Activated CD4-positive, alpha-beta T cell treated with anti-CD3 and anti-CD28 coated beads, Interleukin-2, amount 50 U/mL, for 48 hours (primary cell): Measurements from ENCODE around the gene AS3MT.
A peak's percentile ranks its signal among the peaks of the same experiment; 100 is the strongest.
"Not testable (repeated sequence)": the region's sequence is repeated elsewhere in the genome, so short reads cannot be mapped to it uniquely, and the experiment has no call there.

ENCODE experiments used
- DNase-seq, 2 experiments: peaks; one replicate each; pipeline ENCODE4 v3.0.0-alpha.2; 2020

The AS3MT gene

DNA sequence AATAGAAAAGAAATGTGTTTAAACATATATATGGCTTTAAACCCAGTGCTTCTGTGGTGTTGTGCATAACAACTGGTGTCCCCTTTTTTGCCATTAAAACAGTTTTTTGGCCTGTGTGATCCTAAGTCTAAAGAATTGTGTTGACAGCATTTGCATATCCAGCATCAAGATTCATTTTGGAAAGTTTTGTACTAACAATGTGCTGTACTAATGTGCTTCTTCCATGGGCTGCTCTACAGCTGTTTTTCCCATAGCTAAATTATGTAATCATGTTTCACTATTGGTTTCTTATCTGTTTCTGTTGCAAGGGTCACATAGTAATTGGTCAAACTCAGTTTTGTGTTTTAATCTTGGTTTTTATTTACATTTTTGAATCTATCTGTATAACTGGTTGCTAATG is 54.3 kb downstream of the AS3MT start:
- no peak for DNase-seq

DNA sequence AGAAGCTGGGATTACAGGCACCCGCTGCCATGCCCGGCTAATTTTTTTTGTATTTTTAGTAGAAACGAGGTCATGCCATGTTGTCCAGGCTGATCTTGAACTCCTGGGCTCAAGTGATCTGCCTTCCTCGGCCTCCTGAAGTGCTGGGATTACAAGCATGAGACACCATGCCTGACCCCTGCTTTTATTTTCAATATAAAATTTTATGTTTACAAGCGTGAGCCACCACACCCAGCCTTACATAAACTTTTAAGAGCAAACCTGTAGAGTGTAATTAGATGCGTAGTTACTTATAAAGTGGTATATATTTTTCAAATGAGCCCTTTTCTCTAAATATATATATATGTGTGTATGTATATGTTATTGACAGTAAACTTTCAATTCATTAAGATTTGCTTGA is 57.6 kb downstream of the AS3MT start:
- no peak for DNase-seq

DNA sequence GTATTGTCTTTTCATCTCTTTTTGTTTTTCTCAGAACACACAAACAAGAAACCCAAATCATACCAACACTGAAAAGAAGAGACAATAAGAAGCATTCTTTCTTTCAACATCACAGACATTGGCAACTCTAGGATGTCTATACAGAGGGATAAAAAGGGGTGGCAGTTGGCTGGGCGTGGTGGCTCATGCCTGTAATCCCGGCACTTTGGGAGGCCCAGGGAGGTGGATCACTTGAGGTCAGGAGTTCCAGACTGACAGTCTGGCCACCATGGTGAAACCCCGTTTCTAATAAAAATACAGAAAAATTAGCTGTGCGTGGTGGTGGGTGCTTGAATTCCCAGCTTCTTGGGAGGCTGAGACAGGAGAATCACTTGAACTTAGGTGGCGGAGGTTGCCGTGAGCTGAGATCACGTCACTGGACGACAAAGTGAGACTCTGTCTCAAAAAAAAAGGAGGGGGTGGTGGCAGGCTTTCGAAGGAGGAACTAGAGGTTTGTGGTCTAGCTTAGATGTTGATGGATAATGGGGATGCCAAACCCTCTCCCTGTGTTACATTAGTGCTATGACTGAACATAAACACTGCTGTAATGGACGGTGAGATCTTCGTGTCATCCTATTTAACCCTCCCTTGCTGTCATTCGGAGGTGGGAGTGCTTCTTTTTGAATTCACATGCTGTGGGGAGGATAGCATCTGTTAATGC is 58.2 kb downstream of the AS3MT start:
- DNase-seq = no peak

GRCh38 chr10:102928442-102928841 is 59.2 kb downstream of the AS3MT start:
- DNase-seq = not testable (repeated sequence)

GRCh38 chr10:102930720-102931119 is 61.5 kb downstream of the AS3MT start:
- DNase-seq = no peak

DNA sequence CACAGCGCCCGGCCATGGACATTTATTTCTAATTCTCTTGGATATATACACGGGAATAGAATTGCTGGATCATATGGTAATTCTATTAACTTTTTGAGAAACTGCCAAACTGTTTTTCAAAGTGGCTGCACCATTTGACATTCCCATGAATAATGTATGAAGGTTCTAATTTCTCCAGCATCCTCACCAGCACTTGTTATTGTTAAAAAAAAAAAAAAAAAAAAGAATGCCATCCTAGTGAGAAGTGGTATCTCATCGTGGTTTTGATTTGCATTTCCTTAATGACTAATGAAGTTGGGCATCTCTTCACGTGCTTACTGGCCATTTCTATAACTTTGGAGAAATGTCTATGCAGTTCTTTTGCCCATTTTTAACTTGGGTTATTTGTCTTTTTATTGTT is 62.4 kb downstream of the AS3MT start:
- DNase-seq = no peak

GRCh38 chr10:102935505-102935904 is 66.2 kb downstream of the AS3MT start:
- DNase-seq = no peak

DNA sequence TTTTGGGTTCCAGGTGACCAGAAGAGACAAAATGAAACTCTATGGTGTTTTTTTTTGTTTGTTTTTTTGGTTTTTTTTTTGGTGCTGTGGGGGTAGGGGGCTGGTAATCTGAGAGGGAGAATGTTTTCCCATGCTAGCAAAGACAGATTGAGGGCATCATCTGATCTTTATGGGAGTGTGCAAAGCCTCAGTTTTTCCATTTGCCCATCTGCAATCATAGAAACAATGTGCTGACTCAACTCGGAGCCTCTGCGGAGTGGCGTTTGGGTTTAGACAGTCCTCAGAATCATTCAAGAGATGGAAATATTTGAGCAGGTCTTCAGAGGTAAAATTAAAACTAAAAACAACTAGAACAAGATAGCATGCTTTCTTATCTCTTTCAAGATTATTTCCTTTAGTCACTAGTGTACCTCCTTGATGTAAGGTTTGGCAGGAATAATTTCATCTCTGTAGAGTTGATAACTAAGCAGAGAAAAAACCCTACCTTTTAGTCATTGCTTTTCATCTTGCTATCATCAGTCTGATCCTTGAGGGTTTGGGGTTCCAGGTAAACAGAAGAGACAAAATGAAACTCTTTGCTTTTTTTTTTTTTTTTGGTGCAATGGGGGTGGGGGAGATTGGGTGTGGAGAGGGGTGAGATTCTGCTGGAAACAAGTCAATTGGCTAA is 66.8 kb downstream of the AS3MT start:
- DNase-seq = peak; percentile 38 to 49

DNA sequence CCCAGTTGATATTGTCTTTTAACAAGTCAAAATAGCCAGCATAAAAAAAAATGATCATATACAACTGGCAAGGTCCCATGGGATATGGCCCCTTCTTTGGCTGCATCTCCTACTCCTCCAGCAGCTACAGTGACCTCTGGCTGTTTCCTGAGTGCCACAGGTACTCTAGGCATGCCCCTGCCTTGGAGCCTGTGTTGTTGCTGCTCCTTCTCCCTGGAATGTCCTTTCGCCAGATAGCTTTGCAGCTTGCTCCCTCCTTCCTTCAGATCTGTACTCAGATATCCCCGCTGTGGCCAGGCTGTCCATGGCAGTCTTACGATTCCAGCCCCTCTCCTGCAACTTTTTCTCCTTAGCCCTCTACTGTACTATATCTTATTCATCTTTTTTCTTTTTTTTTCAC is 72.1 kb downstream of the AS3MT start:
- no peak for DNase-seq

GRCh38 chr10:102945449-102945848 is 76.2 kb downstream of the AS3MT start:
- no peak for DNase-seq

GRCh38 chr10:102945962-102946361 is 76.7 kb downstream of the AS3MT start:
- no peak for DNase-seq

GRCh38 chr10:102946992-102947391 is 77.7 kb downstream of the AS3MT start:
- DNase-seq = no peak

- DNase-seq = no peak
These were observed 78.9 kb downstream of the AS3MT start for GRCh38 chr10:102948176-102948575.

DNA sequence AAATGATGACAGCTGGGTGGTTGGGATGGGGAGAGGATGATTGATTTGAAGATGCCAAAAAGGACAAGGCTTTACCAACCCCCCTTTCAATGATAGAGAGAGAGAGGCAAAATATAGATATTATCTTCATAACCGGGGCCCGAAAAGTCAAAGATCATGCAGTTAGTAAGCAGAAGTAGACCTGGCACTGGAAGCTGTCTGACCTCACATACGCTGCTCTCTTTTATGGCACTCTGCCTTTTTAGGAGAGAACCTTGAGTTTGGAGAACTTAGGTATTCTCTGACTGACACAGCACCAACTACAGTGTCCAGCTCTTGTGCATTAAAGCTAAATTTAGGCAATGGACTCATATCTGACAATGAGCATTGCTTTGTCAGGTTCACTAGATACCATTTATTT is 79.5 kb downstream of the AS3MT start:
- no peak for DNase-seq

DNA sequence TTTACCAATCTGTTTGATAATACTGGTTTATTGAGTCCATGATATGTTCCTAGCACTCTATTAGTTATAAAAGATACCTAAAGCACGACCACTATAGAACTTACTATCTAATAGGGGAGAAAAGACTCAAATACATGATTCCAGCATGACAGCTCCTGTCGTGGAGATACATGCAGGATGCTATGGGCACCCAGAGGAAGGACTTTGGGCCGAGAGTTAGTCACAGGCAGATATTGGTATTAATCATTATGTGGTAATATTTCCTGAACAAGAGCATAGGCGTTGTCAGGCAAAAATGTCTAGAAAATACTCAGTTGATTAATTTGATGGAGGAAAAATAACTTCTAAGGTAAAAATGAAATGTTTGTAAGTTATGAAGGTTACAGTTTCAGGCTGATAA is 80.6 kb downstream of the AS3MT start:
- no peak for DNase-seq

GRCh38 chr10:102951316-102951715 is 82.0 kb downstream of the AS3MT start:
- DNase-seq = no peak
